Activated CD4-positive, CD25-positive, alpha-beta regulatory T cell (primary cell): ENCODE data around the gene IGSF9B.

Experiments
- DNase-seq, 4 experiments: peaks; one replicate each; lab custom pipeline; 2025; lab: John Stamatoyannopoulos, UW

IGSF9B gene

DNA sequence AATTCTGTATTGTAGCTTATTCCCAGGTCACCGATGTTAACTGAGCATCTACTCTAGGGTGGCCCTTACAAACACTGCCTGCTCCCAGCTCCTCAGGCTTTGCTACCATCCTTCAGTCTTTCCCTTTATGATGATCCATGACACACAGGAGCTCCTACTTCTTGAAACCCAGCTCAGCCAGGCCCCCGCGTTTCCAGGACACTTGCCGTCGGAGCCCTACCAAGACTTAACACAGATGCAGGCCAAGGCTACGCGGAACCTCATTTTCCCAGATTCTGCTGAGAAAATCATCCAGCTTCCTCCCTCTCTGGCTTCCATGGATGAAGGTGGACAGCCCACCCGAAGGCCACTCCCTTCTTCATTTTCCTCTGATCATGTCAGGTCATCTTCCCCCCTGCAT lies 18.6 kb downstream of the IGSF9B start:
- DNase-seq = no peak

DNA sequence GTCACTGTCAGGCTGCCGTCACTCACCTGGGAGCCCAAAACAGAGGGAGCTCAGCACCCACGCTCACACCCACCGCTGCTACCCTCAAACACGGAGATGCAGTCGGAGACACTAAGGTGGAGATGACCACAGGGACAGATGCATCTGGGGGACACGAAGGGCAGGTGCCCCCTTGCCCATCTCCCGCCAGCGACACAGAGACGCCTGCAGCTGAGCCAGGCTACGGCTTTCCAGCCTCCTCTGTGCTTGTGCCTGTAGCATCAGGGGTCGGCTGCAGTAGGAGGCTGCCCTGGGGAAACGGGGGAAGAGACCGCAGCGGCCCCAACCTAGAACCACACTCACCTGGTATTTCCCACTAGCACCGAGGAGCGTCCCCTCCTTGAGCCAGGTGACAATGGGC lies 19.3 kb downstream of the IGSF9B start:
- no peak for DNase-seq

DNA sequence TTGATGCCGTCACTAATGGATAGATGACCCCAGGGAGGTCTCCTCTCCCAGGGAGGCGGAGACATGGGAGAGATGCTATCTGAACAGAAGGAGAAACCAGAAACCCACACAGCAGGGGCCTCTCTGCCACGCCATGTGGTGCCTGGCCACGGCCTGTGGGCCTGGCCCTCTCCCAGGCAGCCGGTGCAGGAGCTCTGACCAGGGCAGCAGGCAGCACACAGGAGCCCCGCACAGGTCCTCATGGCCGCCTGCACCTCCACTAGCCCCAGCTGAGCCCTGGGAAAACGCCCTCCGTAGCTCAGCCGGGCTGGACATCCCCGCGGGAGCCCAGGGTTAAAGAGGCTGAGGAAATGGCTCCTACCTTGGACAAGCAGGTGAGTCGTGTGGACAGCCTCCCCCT lies 19.8 kb downstream of the IGSF9B start:
- no peak for DNase-seq

DNA sequence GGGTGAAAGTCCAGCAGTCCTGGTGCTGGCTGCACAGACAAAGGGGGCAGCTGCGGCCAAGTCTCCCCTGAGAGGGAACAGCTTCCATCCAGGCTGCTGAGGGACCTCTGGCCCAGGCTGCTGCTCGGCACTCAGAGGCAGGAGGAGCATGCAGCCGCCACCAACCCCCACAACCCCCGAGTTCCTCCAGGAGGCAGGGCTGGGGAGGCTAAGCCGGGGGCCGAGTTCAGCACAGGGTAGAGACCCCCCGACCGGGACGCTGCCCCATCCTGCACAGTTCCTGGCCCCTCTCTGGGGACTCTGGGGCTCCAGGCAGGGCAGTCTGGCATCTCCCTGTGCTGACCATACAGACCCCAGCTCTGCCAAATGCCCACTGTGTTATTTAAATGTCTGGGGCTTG lies 20.2 kb downstream of the IGSF9B start:
- no peak for DNase-seq

DNA sequence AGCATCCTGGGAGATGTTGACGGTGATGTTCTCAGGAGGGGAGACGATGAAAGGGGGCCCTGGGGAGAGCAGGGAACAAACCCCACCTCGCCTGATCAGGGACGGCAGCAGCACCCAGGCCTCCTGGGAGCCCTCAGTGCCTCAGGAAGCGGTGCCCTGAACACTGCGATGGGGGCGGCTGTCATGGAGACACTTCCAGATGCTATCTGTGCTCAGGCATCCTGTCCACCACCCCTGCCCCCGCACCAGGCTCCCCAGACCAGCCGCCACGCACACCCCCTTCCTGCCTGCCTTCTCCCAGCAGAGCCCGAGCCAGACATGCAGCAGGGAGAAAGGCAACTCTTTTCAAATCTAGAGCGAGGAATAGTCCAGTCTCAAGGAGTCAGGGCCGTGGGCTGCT lies 20.6 kb downstream of the IGSF9B start:
- DNase-seq = no peak

DNA sequence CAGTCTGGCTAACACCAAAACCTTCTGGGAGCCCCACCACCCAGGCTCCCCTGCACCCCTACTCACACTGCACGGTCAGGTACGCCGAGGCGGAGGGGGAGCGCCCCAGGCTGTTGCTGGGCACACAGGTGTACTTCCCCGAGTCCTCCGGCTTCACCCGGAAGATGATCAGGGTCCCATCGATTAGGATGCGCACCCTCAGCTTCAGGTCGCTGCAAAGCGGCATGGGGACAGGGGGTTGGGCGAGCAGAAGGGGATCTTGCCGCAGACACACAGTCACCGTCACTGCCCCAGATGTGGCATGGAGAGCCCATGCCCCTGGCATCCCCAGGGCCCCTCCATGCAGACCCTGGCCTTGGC lies 21.2 kb downstream of the IGSF9B start:
- DNase-seq = no peak

DNA sequence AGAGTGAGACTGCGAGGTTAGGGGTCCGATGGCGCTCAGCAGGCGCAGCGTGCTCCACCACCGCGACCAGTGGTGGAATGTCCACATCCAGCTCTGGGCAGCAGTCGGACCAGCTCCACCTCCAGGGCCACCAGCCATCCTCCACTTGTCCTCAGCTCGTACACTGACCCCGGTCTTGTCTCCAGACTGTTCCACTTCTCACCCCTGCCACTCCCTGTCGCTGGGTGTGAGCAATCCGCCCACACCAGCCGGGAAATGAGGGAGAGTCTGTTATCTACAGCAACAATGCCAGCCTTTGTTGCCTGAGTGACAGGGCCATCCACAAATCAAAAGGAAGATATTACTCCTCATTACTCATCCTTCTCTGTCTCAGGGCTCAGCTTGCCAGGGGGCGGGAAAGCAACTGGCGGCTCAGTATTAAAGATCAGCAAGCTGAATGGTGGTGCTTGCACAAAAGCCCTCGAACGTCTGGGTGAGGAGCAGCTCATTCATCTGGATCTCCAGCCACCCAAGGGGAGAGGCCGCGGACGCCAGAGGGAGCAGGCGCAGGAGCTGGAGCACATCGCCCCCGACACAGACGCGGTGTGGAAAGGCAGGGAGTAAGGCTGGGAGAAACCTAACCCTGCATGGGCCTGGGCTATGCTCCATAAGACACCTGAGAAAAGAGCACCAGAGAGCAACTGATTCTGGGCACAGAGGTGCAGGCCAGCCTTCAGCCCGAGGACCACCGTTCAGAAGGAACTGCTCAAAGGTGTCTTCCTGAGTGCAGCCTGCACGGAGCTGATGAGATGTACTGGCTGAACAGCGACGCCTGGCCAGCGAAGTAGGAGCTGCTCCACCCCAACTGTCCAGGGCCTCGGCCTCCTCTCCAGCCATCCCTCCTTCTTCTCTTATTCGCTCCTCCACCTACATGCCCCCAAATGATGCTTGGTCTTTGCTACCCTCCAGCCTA lies 21.9 kb downstream of the IGSF9B start:
- DNase-seq = no peak

DNA sequence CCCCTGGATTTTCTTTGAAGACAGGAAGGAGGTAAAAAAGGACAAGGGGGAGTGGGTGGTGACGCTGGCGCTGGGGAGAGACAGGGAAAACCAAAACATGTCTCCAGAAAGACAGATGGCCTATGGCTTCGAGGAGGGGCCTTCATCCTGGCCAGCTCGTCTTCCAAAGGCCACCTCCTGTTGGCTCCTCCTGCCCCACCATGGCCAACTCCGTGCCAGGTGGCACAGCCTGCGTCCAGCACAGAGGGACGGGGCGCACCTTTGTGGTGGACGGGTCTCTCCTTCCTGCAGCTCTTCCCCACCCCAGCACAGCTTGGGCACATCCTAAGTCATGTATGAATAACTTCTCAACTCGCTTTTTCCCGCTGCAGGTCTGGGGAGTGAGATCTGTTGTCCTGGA lies 22.7 kb downstream of the IGSF9B start:
- DNase-seq = no peak

DNA sequence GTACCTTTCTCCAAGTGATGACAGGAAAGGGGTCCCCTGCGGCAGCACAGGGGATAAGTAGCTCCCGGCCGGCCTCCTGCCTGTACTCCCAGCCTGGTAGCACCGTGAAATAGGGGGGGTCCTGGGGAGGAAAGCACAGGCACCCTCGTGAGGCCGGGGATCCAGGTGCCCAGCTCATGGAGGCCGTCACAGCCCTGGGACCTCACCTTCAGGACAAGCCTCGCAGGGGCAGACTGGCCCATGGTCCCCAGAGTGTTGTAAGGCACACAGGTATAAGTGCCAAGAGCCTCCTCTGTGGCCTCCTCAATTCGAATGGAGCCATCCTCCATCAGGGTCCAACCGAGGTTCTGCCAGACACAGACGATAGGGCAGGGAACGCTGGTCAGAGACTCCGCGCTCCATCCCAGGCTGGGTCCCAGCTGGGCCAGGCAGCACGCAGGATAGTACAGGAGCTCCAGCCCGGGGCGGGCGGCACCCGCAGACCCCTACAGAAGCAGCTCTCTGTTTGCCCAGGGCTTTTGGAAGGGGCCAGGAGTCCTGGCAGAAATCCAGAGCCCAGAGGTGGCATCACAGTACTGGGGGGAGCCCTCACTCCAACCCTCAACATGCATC lies 25.2 kb downstream of the IGSF9B start:
- DNase-seq = no peak

DNA sequence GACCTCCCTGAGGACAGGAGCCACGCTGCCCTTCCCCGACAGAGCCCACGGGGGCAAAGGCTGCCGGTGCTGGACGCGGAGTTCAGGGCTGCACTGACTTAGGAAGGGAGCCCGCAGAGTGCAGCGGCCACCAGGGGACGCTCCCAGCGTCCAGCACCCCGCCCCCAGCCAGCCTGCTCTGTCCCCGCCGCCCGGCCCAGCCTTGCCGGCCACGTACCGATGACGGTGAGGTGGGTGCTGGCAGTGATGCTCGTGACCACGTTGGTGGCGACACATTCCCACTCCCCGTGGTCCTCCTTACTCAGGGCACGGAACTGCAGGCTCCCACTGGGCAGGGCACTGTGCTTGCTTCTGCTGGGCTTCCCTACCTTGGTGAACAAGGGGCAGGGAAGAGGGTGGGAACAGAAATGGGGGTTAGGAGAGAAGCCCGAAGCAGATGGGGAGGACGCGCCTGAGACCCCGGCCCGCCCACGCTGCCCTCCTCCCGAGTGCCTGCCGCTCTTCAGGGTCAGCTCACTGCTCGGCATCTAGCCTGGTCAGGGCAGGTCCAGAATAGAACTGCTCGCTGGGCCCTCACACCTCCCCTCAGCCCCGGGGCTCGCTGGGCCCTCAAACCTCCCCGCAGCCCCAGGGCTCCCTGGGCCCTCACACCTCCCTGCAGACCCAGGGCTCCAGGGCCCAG lies 25.9 kb downstream of the IGSF9B start:
- no peak for DNase-seq

DNA sequence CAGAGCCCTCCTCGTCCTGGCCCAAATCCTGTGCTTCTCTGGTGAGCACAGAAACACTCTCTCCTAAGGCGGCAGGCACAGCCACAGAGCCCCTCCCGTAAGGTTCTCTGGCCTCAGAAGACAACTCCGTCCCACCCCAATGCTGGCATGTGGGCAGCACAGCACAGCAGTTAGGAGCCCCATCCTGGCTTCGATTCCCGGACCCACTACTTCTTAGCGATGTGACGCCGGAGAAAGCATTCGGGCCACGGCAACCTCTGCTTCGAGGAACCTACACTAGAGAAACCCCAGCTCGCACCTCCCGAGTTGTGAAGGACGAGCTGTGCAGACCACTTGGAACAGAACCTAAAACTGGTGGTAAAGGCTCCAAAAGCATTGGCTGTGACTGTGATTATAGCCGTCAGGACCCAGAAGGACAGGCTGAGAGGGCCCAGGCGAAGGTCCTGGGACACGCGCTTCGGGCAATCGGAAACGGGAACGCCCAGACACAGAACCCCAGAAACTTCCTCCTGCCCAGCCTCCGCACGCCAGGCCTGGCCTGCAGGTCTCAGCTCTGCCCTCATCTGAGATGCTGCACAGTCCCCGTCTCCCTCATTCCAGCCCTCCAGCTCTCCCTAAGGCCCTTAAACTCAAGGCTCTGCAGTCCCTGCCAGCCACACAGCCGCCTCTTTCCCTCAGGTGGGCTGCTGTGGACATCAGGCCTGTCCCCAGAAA lies 26.6 kb downstream of the IGSF9B start:
- DNase-seq = no peak

DNA sequence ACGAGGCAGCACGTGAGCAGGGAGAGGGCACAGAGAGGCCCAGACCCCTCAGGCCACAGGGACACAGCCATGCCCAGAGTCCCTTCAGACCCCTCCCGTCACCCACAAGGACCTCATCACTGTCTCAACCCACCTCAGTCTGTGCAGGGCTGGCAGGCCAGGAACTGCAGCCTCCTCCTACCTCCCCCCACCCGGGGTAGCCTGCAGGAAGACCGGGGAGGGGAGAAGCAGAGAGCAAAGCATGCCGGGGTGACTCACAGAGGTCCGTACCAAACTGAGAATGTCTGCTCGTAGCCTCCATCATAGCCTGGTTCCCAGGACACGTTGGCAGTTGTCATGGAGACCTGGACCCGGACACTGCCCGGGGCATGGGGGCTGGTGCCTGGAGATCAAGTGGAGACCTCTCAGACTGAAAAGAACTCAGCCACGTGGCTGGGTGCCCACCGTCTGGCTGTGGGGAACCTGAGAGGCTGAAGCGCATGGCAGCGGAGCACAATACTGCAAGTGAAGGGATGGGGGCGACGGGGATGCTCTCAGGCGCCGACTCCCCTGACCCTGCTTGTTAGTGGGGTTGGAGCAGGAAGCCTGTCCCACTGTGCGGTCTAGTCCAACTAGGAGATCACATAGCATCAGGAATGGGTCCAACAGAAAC lies 27.2 kb downstream of the IGSF9B start:
- DNase-seq = no peak

DNA sequence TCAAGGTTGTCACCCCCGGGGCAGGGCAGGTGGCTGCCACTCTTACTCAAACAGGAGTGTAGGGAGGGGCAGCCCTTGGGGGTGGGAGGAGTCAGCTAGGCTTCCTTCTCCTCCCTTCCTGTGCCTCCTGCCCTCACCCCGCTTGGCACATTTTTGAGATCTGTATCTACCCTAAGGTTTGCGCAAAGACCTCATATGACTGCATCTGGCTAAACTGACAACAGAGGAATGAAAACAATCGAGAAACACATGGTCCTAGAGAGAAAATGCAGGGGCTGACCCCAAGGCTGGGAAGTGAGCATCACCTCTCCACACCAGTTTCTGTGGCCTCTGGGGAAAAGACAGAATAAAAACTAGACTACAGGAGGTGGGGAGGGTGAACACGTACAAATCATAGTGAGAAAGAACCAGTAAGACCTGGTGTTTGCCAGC lies 28.1 kb downstream of the IGSF9B start:
- DNase-seq = no peak

DNA sequence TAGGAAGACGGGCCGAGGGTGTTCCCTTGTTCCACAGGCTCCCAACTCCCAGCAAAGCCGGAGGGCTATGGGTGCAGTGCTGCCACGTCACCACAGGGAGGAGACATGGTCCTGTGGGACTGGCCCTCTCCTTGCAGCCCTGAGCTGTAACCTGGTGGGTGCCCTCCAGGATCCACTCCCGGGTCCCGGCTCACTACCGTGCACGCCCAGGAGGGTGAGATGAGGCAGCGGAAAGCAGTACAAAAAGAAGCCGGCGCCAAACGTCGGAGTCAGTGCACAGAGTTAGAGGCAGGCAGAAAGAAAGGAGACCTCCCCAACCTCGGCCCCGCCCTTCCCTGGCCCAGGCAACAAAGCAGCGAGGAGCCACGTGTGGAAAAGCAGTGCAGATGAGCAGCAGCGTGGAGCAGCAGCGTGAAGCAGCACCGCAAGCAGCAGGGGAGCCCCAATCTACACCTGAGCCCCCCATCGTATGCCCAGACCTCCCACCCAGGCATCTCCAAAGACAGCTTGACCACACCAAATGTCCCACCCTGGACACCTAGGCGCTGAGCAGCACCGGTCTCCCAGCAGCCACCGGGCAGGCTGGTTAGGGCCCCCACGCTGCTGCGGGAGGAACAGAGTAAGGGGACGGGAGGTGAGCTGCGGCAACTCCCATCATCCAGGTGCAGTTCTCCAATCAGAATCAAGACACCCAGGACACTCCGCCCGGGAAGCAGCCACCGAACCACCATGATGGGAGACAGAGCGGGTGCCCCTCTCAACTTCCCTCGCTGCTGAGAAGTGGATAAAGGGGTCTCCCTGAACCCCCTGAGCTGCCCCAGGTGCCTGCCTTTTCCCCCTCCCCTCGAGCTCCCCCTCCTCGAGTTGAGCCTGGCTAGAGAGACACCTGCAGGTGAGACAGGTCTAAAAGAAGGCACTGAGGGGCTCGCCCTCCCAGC lies 28.8 kb downstream of the IGSF9B start:
- peak; percentile 26 to 49 (median 34) for DNase-seq

DNA sequence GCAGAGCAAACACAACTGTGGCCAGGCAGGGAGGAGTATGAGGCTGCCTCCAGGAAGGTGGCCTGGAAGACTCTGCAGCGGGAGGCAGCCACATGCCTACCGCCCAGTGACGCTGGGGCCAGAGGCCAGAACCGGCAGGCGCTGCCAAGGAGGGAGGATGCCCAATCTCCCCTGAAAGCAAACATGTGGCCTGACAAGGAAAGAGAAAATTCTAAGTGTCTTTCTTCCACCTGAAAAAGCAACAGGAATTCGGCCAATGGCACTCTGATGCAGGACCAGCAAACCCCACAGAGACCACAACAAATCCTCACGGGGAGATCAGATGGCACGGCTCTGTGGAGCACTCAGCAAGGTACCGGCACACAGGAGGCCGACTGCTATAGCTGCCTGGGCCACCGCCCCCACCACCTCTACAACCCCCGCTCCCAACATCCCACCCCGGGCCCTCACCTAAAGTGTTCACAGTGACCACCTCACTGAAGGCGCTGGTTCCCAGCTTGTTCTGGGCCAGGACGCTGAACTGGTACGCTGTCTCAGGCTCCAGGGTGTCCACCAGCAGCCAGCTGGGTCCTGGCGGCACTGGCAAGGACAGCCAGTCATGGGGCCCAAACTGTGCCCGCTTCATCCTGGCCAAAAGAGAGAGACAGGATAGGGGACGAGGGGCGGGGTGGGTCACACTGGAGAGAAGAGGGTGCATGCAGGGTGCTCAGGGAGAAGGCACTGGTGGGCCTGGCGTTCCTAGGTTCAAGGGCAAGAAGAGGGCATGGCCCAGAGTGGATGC lies 30.1 kb downstream of the IGSF9B start:
- no peak for DNase-seq

DNA sequence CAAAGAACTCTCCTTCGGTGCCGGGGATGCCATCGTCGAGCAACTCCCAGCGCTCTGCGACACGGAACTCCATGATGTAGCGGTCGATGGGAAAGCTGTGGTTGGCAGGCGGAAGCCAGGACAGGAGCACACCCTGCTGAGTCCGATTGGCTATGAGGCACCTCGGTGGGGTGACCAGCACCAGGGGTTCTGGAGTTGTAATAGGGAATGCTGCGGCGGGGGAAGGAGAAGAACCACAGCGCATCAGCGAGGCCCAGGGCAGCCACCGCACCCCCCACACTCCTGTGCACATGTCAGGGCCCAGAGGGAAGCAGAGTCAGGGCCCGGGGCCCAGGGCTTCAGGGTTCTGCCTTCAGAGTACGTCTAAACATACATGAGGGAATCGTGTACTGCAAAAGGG lies 31.0 kb downstream of the IGSF9B start:
- DNase-seq = no peak

DNA sequence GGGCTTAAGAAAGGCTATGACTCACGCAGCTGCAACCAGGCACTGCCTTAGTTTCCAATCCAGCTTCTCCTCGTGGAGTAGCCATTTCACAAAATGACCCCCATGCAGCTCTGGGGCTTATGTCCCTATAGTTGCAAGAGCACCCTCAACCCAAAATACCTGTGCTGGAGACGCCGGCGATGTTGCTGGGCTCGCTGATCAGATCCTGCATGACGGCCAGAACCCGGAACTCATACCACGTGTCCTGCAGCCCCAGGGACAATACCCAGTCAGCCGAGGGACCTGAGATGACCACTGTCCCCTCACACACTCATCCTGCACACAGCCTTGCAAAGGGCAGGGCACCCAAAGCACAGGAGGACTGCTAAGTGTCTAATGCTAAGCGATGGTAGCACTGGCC lies 32.1 kb downstream of the IGSF9B start:
- no peak for DNase-seq

DNA sequence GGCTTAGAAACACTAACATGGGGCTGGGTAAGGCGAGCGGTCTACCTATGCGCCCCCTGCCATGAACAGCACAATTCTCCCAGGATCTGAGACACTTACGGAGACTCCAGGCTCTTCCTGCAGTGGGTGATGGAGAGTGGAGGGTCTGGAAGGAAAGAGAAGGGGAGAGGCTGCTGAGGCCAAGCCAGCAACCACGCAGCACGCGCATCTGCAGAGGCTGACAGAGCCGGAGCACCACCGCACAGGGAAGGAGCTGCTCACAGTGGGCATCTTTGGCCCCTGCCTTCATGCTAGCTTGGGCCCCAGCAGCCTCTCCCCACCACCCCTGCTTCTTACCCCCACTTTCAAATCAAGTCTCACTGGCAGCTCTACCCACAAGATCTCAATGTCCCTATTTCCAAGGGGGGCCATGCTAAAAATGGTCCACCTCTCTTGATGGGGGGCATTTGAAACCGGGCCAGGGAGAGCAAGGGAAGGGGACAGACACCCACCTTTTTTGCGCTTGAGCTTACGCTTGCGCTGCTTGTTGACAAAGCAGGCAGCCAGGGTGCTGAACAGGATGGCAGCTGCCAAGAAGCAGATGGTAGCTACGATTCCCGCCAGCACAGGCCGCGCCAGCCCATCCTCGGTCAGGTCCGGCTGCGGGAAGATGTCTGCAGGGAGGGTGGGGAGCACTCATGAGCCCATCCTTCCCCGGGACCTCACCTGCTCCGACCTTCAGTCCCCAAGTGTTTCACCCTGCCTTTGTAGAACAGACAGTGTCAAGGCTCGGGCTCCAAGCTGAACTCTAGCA lies 34.5 kb downstream of the IGSF9B start:
- DNase-seq = no peak

DNA sequence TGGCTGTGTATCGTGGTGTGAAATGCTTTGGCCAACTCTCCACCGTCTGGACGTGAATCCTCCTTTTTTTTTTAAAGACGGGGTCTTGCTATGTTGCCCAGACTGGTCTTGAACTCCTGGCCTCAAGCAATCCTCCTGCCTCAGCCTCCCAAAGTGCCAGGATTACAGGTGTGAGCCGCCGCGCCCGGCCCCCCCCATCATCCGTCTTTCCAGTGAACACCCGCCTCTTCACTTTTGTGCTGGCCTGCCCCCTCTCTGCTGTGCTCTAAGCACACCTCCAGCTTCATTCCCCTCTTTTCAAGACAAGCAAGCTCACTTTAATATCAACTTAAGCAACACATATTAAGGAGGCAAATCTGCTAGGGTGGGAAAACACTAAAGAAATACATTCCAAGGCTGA lies 35.3 kb downstream of the IGSF9B start:
- DNase-seq = no peak
